ENCODE results near the gene SIX5.

SIX5 gene

DNA sequence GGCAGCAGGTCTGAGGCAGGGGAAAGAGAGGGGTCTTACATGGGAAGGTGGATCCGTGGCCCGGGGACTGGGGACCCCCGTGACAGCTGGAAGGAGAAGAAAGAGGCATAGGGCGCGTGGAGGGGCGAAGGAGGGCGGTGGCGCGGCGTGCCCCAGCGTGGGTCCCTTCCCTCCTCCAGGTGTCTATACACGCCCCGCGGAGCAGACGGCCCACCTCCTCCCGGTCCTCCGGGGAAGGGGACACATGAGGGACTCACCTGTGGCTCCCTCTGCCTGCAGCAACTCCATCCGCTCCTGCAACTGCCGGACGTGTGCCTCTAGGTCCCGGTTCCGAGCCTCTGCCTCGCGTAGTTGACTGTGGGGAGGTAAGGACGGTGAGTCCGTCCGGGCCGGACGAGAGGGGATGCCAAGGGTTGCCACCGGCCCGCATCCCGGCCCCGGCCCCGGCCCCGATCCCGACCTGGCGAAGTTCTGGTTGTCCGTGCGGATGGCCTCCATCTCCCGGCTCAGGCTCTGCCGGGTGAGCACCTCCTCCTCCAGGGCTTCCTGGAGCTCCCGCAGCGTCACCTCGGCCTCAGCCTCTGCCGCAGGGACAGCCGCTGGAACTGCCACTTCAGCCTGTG, 2.4 kb upstream of the SIX5 start:
- Mint-ChIP-seq H3K4me3 (no peak overlapping the region), H3K27me3 (peaks cover 11% of the 10 kb centered on the region), H3K27ac (no peak overlapping the region), H3K9me3 (no peaks in the 10 kb centered on the region), H3K36me3 (peaks cover under 1% of the 10 kb centered on the region), H3K4me1 (peaks cover 42% of the 10 kb centered on the region)
- ATAC-seq, result no peak

DNA sequence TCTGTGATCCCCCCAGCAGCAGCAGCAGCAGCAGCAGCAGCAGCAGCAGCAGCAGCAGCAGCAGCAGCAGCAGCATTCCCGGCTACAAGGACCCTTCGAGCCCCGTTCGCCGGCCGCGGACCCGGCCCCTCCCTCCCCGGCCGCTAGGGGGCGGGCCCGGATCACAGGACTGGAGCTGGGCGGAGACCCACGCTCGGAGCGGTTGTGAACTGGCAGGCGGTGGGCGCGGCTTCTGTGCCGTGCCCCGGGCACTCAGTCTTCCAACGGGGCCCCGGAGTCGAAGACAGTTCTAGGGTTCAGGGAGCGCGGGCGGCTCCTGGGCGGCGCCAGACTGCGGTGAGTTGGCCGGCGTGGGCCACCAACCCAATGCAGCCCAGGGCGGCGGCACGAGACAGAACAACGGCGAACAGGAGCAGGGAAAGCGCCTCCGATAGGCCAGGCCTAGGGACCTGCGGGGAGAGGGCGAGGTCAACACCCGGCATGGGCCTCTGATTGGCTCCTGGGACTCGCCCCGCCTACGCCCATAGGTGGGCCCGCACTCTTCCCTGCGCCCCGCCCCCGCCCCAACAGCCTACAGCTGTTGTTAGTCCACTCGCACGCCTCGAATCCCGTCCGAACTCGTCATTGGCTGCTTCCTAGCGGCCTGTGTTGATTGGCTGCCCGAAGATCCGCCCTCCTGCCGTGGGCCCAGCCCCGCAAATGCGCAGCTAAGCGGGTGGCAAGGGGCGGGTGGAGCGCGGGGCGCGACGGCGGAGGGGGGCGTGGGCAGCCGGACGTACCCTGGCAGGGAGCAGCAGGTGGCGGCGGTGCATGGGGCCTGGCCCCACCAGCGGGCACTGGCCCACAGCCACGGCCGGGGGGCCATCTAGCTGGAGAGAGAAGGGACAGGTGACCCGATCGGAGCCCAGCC, 1.4 kb upstream of the SIX5 start:
- H3K36me3 Mint-ChIP-seq, result no peaks in the 10 kb centered on the region
- peak overlapping the region; percentile 79 for H3K27ac Mint-ChIP-seq
- no peaks in the 10 kb centered on the region for H3K9me3 Mint-ChIP-seq
- peaks cover 20% of the 10 kb centered on the region for H3K27me3 Mint-ChIP-seq
- peaks cover 42% of the 10 kb centered on the region for H3K4me1 Mint-ChIP-seq
- peak; percentile 82 for ATAC-seq
- H3K4me3 Mint-ChIP-seq, result peak overlapping the region; percentile 85

- peak overlapping the region; percentile 85 for H3K4me3 Mint-ChIP-seq
- H3K27ac Mint-ChIP-seq, result peak overlapping the region; percentile 79
- no peaks in the 10 kb centered on the region for H3K9me3 Mint-ChIP-seq
- H3K27me3 Mint-ChIP-seq, result peaks cover 27% of the 10 kb centered on the region
- peak; percentile 52 for ATAC-seq
- no peaks in the 10 kb centered on the region for H3K36me3 Mint-ChIP-seq
- peaks cover 42% of the 10 kb centered on the region for H3K4me1 Mint-ChIP-seq
Observed at GRCh38 chr19:45769821-45770191, 754 bp upstream of the SIX5 start.

DNA sequence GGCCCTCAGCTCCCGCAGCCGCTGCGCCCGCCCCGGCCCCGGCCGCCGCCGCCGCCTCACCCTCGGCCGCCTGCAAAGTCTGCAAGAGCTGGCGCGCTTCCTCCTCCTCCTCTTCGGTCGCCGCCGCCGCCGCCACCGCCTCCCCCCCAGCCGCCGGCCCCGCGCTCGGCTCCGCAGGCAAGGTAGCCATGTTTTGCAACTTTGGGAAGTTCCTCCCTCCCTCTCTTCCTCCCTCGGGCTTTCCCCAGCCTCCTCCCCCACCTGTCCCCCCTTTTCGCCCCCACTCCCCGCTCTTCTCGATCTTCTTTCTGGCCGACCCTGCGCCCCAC, 433 bp downstream of the SIX5 start:
- H3K9me3 Mint-ChIP-seq, result no peaks in the 10 kb centered on the region
- H3K4me3 Mint-ChIP-seq, result peak overlapping the region; percentile 85
- ATAC-seq, result no peak
- peak overlapping the region; percentile 79 for H3K27ac Mint-ChIP-seq
- H3K36me3 Mint-ChIP-seq, result no peaks in the 10 kb centered on the region
- H3K27me3 Mint-ChIP-seq, result peaks cover 33% of the 10 kb centered on the region
- peaks cover 42% of the 10 kb centered on the region for H3K4me1 Mint-ChIP-seq

DNA sequence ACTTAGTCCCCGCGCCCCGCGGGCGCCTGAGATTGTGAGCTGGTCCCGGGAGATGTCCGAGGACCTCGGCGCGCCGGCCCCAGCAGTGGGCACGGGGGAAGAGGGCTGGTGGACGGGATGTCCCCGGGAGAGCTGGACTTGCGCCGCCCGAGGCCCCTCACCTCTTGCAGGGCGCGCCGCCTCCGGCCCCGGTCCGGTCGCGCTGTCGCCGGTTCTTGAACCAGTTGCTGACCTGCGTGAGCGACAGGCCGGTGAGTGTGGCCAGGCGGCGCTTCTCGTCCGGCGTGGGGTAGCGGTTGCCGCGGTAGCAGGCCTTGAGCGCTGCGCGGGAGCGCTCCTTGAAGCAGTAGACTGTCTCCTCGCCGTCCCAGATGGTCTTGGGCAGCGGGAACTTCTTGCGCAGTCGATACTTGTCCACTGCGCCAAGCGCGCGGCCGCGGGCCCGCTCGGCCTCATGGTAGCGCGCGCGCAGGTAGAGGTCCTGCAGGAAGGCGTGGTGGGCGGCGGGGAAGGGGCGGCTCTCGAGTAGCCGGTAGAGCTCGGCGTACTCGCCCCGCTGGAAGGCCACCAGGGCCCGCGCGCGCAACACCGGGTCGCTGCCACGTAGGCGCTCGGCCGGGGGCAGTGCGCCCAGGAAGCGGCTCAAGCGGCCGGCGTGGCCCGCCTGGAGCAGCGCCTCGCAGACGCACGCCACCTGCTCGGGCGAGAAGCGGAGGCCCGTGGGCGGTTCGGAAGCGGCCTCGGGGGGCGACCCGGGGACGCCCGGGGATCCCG, 984 bp downstream of the SIX5 start:
- Mint-ChIP-seq H3K4me3 (peak overlapping the region; percentile 73), H3K36me3 (no peaks in the 10 kb centered on the region), H3K27me3 (peaks cover 33% of the 10 kb centered on the region), H3K4me1 (peaks cover 42% of the 10 kb centered on the region), H3K27ac (peak overlapping the region; percentile 79), H3K9me3 (no peaks in the 10 kb centered on the region)
- ATAC-seq, result no peak

GRCh38 chr19:45767410-45767880, 1.6 kb downstream of the SIX5 start:
- no peak for ATAC-seq
- H3K36me3 Mint-ChIP-seq, result no peaks in the 10 kb centered on the region
- peak overlapping the region; percentile 73 for H3K4me3 Mint-ChIP-seq
- H3K9me3 Mint-ChIP-seq, result no peaks in the 10 kb centered on the region
- peaks cover 40% of the 10 kb centered on the region for H3K4me1 Mint-ChIP-seq
- H3K27ac Mint-ChIP-seq, result no peak overlapping the region
- H3K27me3 Mint-ChIP-seq, result peaks cover 33% of the 10 kb centered on the region

GRCh38 chr19:45766869-45767346, 2.1 kb downstream of the SIX5 start:
- peak overlapping the region; percentile 73 for H3K4me3 Mint-ChIP-seq
- peaks cover 34% of the 10 kb centered on the region for H3K4me1 Mint-ChIP-seq
- no peaks in the 10 kb centered on the region for H3K36me3 Mint-ChIP-seq
- no peaks in the 10 kb centered on the region for H3K9me3 Mint-ChIP-seq
- no peak overlapping the region for H3K27ac Mint-ChIP-seq
- no peak for ATAC-seq
- peaks cover 33% of the 10 kb centered on the region for H3K27me3 Mint-ChIP-seq

DNA sequence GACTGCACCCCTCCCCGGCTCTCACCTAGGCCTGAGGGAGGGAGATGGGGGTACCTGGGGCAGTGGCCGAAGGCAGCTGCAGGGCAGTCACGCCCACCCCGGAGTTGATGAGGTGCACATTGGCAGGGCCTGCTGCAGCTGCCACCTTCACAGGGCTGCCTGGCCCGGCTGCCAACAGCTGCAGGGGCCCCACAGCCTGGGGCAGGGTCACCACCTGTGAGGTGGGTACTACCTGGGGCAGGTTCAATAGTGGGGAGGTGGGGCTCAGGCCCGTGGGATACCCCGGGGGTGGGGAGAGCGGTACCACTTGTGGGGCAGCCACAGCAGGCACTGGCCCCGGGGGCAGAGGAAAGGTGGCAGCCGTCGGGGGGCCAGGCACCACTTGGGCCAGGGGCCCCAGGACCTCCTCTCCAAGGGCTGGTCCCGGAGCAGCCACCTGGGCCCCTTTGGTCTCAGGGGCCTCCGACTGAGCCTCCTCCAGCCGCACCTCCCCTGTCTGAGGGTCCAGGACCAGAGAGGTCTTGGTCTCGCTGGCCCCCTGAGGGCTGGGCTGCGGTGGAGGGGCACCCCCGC, 2.7 kb downstream of the SIX5 start:
- ATAC-seq, result no peak
- H3K4me3 Mint-ChIP-seq, result no peak overlapping the region
- peaks cover 34% of the 10 kb centered on the region for H3K4me1 Mint-ChIP-seq
- H3K27me3 Mint-ChIP-seq, result peaks cover 33% of the 10 kb centered on the region
- H3K9me3 Mint-ChIP-seq, result no peaks in the 10 kb centered on the region
- no peak overlapping the region for H3K27ac Mint-ChIP-seq
- H3K36me3 Mint-ChIP-seq, result no peaks in the 10 kb centered on the region

- no peak overlapping the region for H3K4me3 Mint-ChIP-seq
- no peak for ATAC-seq
- peaks cover 30% of the 10 kb centered on the region for H3K4me1 Mint-ChIP-seq
- H3K27ac Mint-ChIP-seq, result no peak overlapping the region
- no peaks in the 10 kb centered on the region for H3K36me3 Mint-ChIP-seq
- peaks cover 33% of the 10 kb centered on the region for H3K27me3 Mint-ChIP-seq
- no peaks in the 10 kb centered on the region for H3K9me3 Mint-ChIP-seq
Observed at GRCh38 chr19:45765702-45766295, 3.3 kb downstream of the SIX5 start.

DNA sequence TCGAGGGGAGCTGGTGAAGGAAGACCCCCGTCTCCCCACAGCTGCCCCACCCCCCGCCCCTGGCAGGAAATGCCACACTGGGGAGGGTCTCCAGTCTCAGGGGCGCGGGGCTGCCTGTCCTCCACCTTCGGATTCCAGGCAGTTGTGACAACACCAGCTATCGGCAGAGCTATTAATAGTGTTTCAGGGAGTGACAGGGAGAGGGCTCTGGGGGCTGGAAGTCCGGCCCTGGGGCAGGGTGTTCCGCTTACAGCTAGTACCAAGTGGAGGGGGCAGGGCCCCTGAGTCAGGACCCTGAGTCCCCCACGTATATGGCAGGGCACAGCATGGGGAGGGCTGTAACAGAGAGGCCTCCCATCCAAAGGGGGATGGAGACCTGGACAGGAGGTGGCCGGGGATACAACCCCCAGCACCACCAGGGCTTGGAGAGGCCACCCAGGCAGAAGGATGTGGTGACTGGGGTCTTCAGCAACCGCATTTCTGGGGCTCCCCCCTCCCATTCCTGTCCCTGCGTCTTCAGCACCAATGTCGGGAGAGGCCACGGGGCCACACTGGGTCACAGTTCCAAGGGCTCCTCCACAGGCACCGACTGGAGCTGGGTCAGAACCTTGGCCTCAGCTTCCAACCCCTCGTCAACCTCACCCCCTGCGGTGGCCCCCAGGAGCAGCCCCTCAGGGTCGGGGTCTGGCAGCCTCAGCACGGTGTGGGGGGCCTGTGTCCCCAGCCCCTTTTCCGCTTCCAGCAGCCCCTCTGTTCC, 3.9 kb downstream of the SIX5 start:
- no peak for ATAC-seq
- no peak overlapping the region for H3K4me3 Mint-ChIP-seq
- no peak overlapping the region for H3K27ac Mint-ChIP-seq
- peaks cover 36% of the 10 kb centered on the region for H3K27me3 Mint-ChIP-seq
- H3K9me3 Mint-ChIP-seq, result no peaks in the 10 kb centered on the region
- peaks cover 23% of the 10 kb centered on the region for H3K4me1 Mint-ChIP-seq
- no peaks in the 10 kb centered on the region for H3K36me3 Mint-ChIP-seq

DNA sequence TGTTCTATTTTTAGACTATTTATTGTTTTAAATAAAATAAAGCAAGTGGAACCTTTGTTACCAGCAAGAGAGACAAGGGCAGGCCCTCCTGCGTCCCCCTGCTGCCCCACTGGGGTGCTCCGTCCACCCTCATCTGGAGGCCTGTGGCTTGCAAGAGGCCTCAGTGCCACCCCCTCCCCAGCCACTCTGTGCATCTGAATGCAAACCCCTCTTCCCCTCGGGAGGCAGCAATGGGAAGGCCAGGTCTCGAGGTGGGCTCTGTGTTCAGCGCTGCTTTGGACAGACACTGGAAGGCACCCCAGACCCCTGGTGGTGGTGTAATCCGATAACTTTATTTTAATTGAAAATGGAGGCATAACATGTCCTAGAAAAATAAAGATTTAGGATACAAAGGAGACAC, 4.6 kb downstream of the SIX5 start:
- Mint-ChIP-seq H3K9me3 (no peaks in the 10 kb centered on the region), H3K27me3 (peaks cover 43% of the 10 kb centered on the region), H3K4me1 (peaks cover 17% of the 10 kb centered on the region), H3K4me3 (no peak overlapping the region), H3K36me3 (no peaks in the 10 kb centered on the region), H3K27ac (no peak overlapping the region)
- ATAC-seq, result no peak

GRCh38 chr19:45763691-45764294, 5.3 kb downstream of the SIX5 start:
- no peaks in the 10 kb centered on the region for H3K36me3 Mint-ChIP-seq
- H3K4me1 Mint-ChIP-seq, result peaks cover 12% of the 10 kb centered on the region
- H3K9me3 Mint-ChIP-seq, result no peaks in the 10 kb centered on the region
- no peak overlapping the region for H3K27ac Mint-ChIP-seq
- no peak overlapping the region for H3K4me3 Mint-ChIP-seq
- no peak for ATAC-seq
- peaks cover 50% of the 10 kb centered on the region for H3K27me3 Mint-ChIP-seq

DNA sequence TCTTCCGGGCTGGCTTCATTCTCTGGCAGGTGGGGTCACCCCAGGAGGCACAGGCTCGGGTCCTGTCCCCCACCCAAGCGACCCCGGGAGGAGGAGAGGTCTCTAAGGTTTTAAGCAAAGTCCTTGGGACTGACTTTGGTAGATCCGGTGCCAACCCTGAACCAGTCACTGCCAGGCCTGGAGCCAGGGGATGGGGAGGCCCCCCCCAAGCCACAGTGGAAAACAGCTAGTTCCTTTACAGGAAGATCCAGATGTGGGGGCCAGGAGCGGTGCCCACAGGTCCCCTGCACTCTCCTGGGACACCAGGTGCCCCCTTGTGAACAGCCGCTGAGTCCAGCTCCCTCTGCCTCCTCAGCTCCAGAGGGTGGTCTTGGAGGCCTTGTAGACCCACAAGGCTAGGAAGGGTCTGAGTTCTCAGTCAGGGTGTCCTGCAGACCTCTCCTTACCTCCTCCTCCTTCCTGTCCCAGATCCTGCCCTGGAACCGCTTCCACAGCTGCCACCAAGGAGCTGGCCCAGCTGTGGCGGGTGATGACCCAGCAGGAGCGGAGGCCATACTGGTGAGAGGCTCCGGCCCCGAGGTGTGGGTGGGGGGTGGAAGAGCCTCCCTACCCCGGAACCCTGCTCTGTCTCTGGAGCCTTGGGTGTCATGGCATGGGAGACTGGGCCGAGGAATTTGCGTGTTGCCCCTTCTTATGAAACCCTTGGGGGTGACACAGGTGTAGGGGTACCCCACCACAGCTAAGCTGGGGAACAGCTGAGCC, 6.0 kb downstream of the SIX5 start:
- no peak for ATAC-seq
- peaks cover 57% of the 10 kb centered on the region for H3K27me3 Mint-ChIP-seq
- no peaks in the 10 kb centered on the region for H3K9me3 Mint-ChIP-seq
- H3K4me1 Mint-ChIP-seq, result peaks cover 10% of the 10 kb centered on the region
- no peaks in the 10 kb centered on the region for H3K36me3 Mint-ChIP-seq
- H3K27ac Mint-ChIP-seq, result no peak overlapping the region
- no peak overlapping the region for H3K4me3 Mint-ChIP-seq

Data from stimulated activated memory B cell treated with anti-CD40 and anti-IgM and Interleukin-4, amounts not matched to agents 10 μg/mL and 1 μg/mL and 100 μg/mL, for 72 hours (primary cell).